Measurements from ENCODE around the gene MTUS2.

MTUS2 gene

DNA sequence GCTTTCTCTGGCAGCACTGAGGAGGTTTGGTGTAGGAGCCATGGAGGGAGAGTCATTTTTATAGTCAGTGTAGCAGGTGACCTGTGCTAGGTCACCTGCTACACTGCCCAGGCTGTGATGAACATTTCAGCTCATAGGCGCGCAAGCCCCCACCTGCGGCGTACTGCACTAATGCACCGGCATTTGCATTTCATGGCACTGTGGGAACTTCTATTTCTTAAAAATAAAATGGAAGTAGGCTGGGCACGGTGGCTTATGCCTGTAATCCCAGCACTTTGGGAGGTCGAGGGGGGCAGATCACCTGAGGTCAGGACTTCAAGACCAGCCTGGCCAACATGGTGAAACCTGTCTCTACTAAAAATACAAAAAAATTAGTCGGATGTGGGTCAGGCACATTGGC, 674.4 kb downstream of the MTUS2 start:
- DNase-seq: no peak

GRCh38 chr13:29496241-29496712, 676.1 kb downstream of the MTUS2 start:
- DNase-seq: peak; percentile 1 to 46

DNA sequence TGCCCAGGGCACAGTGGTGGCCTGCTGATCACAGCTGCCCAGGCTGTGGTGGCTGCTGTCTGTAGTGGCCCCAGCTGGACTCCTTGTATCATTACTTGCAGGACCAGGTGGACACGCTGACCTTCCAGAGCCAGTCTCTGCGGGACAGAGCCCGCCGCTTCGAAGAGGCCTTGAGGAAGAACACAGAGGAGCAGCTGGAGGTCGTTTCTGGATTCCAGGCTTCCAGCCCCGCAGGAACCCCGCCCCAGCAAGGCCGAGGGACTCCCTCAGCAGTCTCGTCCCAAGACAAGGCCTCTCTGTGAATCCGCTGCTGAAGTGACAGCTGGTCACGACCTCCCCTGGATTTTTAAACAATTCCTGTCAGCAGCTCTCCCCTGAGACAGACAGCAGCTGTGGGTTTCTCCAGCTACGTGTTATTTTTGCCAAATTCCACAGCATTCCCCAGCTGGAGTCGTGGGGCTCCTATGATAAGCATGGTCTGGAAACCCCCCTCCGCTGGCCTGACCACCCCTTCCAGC, 677.1 kb downstream of the MTUS2 start:
- DNase-seq: no peak

GRCh38 chr13:29498426-29499040, 678.4 kb downstream of the MTUS2 start:
- no peak for DNase-seq

- no peak for DNase-seq
These were observed 679.5 kb downstream of the MTUS2 start for GRCh38 chr13:29499506-29500165.

DNA sequence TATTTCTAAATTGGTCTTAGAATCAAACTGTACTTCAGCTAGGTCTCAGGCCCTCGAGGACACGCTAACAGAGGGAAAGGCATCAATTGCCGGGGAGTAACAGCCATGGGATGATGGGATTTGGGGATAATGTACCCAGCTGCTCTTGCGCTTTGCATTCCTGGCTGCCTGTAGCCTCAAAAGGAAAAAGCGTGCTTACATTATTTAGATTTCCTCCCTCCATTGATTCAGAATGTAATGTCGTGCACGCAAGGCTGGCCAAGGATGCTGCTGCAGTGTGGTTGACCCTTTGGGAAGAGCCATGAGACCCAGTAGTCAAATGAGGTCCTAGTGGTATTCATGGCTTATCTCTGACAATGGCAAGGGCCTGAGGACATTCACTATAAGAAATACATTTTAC, 680.2 kb downstream of the MTUS2 start:
- DNase-seq: no peak

DNA sequence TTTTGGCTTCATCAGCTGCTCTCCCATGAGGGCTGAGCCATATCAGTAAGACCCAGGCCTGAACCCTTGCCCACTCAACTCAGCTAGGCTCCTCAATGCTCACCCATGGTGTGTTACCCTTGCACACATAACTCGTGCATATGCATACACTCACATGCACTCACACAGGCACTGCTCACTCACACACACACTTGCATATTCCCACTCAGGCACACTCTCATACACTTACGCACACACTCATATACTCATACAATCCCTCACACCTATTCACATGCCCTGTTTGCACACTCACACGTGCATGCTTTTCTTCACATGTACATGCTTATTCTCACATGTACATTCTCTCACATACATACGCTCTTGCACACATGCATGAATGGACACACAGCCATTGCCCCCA, 681.5 kb downstream of the MTUS2 start:
- no peak for DNase-seq

DNA sequence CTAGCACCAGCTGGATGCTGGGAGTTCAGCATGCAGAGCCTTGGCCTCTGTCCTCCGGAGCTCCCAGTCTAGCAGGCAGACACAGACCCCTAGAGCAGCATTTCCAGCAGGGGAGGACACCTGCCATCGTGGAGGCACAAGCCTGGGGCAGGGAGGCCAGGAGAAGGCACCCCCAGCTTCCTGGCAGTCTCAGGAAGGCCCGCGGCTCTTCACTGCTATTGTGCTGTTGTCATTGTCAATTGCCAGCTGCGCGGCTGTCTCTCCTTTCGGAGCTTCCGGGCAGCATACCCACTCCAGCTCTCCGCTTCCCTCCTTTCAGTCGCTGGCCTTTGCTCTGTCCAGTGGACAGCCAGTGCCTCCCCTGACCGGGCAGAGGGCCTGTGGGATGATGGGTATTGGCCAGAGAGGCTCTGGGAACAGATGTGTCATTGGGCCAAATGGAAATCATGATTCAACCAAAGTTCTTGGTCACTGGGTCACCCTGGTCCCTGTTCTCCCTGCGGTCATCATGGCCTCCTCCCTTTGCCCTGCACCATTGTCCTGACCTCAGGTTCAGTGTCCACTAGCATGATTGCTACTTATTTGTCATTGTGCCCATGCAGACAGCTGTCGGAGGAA, 682.4 kb downstream of the MTUS2 start:
- no peak for DNase-seq

DNA sequence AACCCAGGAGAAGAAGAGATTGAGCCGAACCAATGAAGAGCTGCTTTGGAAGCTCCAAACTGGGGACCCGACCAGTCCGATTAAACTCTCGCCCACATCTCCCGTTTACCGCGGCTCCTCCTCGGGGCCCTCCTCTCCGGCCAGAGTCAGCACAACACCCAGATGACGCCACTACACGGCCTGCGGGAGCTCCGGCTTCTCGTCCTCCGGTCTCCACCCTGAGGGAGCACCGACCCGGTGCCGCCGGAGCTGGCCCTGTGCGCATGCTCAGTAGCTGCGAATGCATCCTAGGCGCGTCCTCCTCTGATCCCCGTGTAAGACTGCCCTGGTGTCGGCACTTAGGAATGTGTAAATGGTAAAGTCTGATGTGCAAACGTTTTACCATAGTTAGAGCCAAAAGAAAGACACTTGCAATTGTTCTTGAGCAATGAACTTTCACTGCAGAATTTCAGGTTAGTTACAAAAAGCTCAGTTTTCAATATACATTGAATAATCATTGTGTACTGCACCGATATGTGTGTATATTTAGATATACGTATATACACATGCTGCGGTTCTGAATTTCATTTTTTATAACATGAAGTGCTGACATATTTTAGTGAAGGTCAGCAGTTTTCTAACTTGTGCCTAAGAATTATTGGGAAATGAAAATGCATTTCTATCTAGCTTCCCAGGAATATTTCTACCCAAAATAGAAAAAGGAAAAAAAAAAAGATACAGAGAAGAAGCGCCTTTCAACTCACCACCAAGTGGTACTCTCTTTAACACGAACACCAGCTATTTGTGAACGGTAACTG, 683.1 kb downstream of the MTUS2 start:
- no peak for DNase-seq

- no peak for DNase-seq
These were observed 684.6 kb downstream of the MTUS2 start for GRCh38 chr13:29504691-29505090.

- DNase-seq: no peak
These were observed 685.4 kb downstream of the MTUS2 start for GRCh38 chr13:29505511-29505910.

DNA sequence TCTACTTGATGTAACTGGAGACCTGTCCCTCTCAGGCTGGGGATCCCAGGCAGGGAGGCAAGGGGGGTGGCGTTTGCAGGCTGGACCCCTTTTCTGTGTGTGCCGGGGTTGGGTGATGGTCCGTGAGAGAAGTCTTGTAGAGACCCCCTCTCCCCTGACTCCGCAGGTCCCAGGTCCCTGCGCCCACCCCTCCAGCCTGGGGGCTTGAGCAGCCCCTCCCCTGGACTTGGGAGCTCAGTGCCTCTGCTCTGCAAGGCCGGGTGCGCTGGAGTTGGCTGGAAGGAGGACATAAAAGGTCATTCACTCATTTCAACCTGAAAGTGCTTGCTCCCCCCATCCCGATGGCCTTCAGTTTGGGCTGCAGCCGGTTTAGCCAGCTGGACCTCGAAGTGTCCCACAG, 685.8 kb downstream of the MTUS2 start:
- DNase-seq: no peak

- DNase-seq: no peak
These were observed 687.2 kb downstream of the MTUS2 start for GRCh38 chr13:29507356-29507755.

DNA sequence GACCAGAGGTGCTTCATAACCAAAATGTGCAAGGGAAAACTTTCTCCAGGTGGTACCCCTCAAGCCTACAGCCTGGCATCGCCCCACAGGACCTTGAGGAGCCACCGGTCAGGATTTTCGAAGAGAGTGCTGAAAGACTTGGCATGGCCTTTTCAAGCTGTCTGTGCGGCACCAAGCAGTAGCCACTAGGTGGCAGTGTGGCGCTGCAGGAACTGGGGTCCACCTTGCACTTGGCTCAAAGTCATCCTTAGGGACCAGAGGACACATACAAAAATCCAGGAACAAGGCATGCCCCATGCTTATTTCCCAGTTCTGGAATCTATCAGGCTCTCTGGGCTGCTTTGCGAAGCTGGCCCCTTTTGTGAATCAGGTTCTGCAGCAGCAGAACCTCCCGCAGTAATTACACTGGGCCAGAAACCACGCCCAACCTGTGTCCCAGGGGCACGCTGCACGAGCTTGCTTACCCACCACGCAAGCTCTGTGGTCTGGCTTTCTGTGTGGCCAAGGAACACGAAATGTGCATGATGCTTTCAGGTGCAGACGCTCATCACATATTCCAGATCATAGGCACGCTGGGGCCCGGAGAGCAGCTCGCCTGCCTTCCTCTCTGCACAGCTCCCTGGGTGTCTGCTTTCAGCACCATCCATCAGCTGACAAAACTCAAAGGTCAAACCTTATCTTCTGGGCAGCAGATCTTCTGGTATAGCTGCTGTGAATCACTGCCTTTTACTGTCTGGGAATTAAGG, 688.2 kb downstream of the MTUS2 start:
- DNase-seq: peak; percentile 69 to 71

DNA sequence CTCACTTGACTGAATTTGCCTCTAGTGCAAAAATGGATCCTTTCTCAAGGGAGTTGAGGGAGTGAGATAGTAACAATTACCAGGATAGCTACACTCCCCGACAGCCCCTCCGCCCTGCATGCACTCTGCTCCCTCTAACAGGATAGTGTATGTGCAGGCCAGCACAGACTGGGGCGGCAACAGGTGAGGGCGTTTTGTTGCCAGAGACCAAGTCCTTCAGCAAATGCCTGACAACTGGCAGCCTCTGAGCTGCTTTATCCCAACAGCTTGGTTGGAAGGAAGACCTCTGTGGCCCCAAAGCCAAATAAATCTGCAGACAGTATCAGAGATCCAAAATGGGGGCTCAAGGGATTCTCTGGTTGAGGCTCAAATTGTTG, 688.7 kb downstream of the MTUS2 start:
- no peak for DNase-seq

GRCh38 chr13:29509999-29510589, 690.0 kb downstream of the MTUS2 start:
- no peak for DNase-seq

- no peak for DNase-seq
These were observed 690.5 kb downstream of the MTUS2 start for GRCh38 chr13:29510651-29511084.

DNA sequence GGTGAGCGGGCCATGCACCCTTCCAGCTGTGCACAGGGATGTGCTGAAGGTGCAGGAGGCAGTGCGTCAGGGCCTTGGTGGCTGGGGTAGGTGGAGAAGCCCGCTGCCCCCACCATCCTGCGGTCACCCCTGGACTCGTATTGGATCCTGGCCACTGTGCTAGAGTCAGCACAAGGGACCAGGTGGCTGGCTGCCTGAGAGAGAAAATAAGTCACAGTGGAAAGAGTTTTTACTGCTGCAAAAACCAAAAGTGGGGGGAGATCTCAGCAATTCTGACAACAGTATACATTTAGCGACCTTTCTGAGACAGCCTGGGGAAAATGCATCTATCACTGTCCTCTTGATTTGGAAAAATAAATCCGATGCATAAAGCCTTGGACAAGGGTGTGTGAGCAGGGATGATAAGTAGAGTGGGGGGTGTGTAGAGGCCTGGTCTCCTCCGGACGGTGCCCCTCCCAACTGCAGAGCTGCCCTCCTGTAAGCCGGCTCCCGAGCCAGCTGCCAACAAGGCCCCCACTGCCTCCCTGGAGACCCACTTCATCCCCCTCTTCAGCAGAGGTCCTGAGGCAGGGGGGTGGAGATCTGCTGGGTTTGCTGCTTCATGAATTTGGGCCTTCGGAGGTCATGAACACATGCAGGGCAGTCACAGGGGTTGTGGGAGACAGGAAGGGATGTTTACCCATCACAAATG, 691.1 kb downstream of the MTUS2 start:
- DNase-seq: no peak

- no peak for DNase-seq
These were observed 691.8 kb downstream of the MTUS2 start for GRCh38 chr13:29511980-29512379.

DNA sequence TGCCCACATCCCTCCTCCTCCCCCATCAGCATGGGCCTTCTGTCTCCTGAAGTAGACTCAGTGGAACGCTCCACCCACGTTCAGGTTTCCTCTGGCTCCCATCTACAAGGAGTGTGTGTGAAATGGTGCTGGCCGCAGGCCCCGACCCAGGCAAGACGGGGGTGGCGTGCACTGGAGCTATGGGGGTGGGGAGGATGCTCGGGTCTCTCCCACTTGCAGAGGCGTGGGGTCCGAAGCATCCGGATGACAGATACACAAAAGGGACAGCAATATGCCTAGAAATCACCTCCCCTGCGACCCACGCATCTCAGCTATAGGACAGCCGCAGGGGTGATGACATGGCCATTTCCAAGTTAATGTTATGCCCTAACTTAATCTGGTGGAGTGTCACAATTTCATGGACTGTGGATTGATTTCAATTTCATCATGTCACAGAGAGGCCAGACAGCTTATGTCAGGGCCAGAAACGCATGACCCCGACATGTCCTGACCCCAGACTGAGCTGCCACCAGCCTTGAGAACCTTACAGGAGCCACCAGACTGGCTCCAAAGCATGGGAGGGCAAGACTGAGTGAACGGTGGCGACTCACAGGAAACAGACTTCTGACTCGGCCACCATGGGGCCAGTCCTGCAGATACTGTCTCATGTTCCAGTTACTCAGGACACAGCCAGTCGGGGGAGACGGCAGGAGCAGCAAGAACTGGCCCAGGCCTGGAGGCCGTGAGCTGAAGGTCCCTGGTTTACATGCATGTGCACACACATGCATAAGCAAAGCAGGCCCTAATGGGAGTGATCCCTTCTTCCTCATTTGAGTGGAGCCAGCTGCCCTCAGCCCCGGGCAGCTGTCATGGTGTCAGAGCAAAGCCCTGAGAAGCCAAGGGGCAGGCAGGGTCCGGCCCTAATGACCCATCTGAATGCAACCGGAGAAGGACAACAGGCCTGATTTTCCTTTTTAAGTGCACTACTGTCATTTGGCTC, 693.2 kb downstream of the MTUS2 start:
- DNase-seq: no peak

Measured in CD4-positive, alpha-beta T cell treated with Interleukin-4 for 1 hour (primary cell).